ENCODE data around the gene ANKRD49.

The ANKRD49 gene

DNA sequence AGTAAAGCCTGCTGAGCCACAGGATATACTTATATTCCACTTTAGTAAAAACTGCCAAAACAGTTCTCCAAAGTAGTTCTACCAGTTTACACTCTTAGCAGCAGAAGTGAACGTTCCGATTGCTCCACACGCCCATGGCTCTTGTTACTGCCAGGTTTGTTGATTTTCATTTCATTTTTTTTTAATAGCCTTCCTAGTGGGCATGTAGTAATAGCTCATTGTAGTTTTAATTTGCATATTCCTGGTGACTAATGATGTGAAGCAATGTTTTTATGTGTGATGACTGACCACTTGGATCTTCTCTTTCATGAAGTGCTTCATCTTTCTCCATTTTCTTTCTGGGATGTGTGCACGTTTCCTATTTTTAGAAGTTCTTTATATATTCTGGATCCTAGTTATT, 13.7 kb downstream of the ANKRD49 start:
- DNase-seq = no peak

DNA sequence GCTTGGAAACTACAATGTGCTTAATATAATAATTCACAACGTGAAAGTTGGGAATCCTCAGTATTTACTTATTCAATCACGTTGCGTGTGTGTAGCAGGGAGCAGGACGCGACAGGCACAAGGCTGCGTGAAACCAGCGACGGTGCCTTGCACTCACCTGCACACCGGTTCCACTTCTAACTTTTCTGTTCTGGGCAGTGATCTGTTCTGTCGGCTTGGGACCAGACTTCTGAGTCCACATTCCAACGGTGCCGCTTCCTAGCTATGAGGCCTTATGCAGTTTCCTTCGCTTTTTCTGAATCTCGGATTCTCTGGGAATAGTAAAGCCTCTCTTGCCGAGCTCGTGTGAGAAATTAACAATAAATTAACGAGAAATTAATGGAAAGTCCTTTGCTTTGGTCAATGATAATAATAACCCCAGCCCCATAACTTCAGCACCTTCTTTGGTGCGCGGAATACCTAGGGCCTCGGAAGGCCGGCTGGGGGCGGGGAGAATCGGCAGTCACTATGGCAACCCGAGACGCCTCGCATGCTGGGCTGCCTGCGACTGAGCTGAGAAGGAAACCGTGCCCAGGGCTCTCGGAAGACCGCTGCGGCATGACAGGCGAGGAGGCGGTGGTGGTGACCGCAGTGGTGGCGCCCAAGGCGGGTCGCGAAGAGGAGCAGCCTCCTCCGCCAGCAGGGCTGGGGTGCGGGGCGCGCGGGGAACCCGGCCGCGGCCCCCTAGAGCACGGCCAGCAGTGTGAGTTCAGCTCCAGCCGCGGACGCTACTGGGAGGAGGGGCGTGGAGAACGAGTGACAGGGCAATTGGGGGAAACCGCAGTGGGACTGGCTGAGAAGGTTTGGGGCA, 18.4 kb downstream of the ANKRD49 start, which contains the start of gene C11orf97:
TSS of gene C11orf97 (plus strand) at position 530 of the 850 bp plus-strand sequence. CDS start at position 598, 68 bp downstream.
- DNase-seq = peak; percentile 54

DNA sequence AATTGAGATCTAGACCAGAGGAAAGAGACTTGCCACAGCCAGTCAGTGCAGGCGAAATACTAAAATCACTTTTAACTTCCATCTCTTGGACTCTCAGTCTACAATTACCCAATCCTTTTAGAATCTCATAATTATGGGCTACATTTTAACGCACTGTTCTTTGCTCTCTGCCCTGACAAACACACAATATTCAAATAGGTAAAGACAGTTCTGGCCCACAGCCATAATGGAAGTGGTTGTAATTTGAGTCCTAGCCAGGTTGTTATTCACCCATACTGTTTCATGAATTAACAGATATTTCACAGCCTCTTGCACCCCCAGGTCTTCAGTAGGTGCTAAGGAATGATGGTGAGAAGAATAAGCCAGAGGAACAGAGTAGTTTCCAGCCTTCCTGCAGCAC, 19.3 kb downstream of the ANKRD49 start:
- no peak for DNase-seq

DNA sequence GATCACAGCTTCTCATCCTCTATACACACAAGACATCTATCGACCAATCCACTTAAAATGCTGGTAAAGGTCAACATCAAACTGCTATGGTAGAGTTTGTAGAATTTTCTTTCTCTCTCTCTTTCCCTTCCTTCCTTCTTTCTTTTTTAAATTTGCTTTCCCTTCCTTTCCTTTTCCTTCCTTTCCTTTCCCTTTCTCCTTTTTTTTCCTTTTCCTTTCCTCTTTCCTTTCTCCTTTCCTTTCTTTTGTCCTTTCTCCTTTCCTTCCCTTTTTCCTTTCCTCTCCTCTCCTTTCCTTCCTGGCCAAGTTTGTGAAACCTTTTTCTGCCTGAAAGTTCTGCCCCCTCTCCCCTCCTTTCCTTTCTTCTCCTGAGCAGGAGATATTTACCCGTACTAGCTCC, 21.6 kb downstream of the ANKRD49 start:
- no peak for DNase-seq

DNA sequence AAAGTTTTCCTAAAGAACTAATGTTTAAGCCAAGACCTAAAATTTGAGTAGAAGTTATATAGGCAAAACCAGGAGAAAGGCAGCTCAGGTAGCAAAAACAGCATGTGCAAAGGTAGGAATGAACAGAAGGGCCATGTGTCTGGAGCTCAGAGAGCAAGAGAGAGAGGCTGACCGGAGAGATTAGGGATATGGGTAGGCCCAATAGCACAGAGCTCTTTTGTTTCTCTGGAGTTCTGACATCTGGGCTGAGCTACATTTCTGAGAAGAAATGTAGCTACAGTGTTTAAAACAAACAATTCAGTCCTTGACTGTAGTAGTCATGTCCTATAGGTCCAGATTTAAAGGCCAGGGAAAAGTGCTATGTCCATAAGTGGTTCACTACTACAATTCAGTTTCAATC, 22.9 kb downstream of the ANKRD49 start:
- no peak for DNase-seq

DNA sequence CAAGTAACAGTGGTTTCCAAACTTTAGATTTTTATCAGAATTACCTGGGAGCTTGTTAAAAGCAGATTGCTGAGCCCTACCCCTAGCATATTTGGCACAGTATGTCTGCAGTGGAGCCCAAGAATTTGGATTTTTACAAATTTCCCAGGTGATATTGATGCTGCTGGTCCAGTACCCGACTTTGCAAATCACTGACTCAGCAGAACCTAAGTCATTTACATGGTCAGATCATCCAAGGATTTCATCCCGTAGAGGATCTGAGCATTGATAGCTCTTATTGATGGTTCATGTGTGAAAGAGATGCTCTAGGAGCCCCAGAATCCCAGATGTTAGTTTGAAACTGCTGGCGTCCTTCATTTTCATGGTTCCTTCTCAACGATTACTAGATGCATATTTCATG, 24.5 kb downstream of the ANKRD49 start:
- DNase-seq = no peak

- DNase-seq = no peak
Measured at GRCh38 chr11:94519478-94520084, 25.8 kb downstream of the ANKRD49 start.

DNA sequence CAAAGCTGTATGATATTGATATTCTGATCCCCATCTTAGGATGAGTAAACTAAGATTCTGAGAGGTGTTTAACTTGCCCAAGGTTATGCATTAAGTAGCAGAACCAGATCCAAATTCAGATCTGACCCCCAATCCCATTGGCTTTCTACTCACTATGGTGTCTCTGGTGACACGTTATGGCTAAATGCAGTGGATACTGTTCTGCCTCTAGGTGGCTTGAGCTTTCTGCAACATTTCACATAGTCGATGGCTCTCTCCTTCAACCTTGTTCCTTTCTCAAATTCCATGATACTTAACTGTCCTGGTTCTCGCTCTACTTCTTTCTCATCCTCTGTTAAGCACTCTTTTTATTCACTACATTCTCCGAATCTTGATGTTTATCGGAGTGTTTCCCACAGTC, 27.9 kb downstream of the ANKRD49 start:
- no peak for DNase-seq

GRCh38 chr11:94524341-94524740, 30.6 kb downstream of the ANKRD49 start:
- no peak for DNase-seq

GRCh38 chr11:94525546-94526324, 32.0 kb downstream of the ANKRD49 start:
- DNase-seq = no peak

GRCh38 chr11:94526645-94527438, 33.1 kb downstream of the ANKRD49 start:
- DNase-seq = no peak

DNA sequence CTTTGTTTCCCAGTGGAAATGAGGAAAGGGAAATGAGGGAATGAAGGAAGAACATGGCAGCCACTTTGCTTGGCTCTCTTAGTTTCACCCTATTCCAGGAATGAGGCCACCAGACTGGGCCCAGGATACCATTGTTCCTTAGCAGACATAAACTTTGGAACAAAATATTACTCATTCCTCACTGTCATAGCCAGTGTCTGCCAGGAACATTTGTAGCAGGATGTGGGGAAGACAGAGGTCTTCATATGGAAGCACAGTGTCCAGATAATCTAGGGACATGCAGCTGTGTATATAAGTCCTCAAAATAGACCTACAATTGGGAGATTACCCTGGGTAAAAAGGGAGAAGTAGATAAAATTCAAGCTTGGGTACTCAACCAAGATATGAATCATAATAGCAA, 34.8 kb downstream of the ANKRD49 start:
- no peak for DNase-seq

- no peak for DNase-seq
Measured at GRCh38 chr11:94532211-94532610, 38.4 kb downstream of the ANKRD49 start.

GRCh38 chr11:94533206-94533605, 39.4 kb downstream of the ANKRD49 start:
- no peak for DNase-seq

DNA sequence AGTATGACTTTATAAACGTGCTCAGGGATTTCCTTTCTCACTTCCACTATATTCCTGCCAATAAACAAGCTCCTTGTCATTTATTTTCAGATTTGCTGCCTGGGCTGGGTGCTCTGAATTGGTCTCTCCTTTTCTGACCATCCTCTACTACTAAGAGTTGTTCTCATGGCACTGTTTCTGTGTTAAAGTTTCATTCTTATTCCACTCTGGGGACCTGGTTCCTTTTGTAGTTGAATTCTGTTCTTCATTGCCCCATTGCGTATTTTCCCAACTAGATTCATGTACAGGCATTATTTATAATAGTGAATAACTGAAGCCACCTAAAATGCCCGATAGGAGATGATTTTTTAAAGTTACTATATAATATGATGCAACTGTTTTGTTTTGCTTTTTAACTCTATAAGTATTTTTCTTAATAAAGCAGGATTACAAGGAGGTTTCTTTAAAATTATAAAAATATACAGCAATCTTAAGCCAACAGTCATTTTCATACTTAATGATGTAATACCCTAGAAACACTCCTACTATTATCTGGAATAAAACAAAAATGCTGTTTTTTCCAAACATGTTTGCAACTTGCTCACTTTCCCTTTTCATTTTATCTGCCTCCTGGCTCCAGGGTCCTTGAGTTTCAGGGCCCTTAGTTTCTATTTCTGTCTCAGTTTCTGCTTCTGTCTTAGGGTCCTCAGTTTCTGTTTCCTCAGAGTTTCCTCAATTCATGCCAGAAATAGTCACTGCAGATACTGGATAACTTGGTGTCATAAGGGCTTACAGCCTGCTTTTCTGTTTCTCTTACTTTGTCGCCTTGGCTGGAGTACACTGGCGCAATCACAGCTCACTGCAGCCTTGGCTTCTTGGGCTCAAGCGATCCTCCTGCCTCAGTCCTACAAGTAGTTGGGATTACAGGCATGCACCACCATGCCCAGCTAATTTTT, 40.2 kb downstream of the ANKRD49 start:
- DNase-seq = no peak

DNA sequence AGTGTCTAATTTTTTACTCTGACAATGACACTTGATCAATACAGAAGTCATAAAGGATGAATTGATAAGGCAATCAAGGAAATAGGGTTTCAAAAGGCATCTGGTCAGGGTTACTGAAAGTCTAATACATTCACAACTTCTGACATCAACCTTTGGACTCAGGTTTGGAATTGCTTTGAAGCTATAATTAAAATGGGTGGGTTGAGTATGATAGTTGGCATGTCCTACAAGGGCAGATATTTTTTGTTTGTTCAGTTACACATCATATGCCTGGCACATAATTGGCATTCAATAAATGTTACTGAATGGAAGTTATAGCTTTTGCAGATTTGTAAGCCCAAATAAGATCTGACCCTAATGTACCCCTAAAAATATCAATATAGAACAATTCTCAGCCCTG, 42.6 kb downstream of the ANKRD49 start:
- DNase-seq = no peak

DNA sequence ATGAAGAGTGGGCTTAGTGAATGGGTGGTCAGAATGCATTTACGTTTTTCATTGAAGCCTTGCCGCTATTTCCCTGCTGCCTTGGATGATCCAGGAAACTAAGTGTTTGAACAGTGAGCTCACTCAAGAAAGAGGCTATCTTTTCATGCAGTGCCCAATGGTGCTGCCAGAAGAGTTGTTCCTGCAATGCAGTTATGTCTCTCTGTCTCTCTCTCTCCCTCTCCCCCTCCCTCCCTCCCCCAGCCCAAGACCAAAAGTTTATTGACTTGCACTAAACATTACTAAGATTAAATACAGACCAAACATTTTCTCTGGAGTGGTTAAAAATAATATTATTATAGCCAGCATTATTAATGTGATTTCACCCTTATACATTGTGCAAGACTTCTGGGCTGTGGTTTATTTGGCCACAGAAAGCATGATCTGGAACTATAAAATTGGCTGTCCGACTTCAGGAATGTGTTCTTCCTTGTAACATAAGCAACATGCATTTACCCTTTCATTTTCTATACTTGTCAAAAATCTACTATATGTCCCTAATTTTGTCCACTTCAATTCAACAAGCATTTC, 43.3 kb downstream of the ANKRD49 start:
- no peak for DNase-seq

DNA sequence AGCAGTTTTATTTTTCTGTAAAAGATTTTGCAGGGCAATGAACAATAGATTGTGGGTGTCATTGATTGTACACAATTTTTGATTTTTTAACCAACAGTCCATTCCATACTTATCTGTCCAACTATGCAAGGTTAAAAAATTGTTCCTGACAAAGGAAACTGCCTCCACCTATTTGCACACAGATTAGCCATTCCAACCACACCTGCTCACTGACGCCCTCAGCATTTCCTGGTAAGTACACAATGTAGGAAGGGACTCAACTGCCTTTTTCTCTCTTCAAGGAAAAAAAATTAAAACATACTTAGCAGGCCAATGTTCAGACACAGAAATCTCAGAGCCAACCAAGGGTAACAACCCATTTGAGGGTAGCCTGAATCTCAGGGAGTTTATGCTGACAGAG, 45.6 kb downstream of the ANKRD49 start:
- no peak for DNase-seq

GRCh38 chr11:94543695-94544645, 50.2 kb downstream of the ANKRD49 start, which contains the start of gene FUT4:
Gene FUT4, plus strand, starts transcription at chr11:94543921. Its CDS starts 213 bp downstream, at chr11:94544134.
- DNase-seq = peak; percentile 73

Data from stimulated activated CD4-positive, alpha-beta T cell treated with anti-CD3 and anti-CD28 coated beads, Interleukin-4, amount 100 ng/mL, for 1 hour (primary cell).